Measurements from ENCODE around the gene MYOZ3. TPM values are rescaled to one million over a fixed set of nuclear protein-coding genes. Genes with fewer than 3 reads are reported as not detected.

Gene MYOZ3
- total and polyA plus RNA-seq, 12 donors: 0.91 to 12.2 (median 5.6) TPM

GRCh38 chr5:150656191-150657132 lies 4.6 kb upstream of the MYOZ3 start:
- H3K27me3 ChIP-seq: no peaks in the 10 kb centered on the region
- peak overlapping the region; percentile 79 to 100 (median 92) for H3K27ac ChIP-seq
- 5% methylated on average over 72 to 97 of the region's 99 CpGs for WGBS, 2 donors
- H3K4me1 ChIP-seq: peaks cover 21 to 94% (median 56%) of the 10 kb centered on the region in 9 donors
- intact Hi-C loops (cut with DNase I): loop anchor here (1.0 to 10.0 kb wide), 11 partner anchors 46 to 202 kb away; partner anchors contain the start of gene RBM22 (in 1 of the 10)
- TF ChIP-seq, protein P1, sequence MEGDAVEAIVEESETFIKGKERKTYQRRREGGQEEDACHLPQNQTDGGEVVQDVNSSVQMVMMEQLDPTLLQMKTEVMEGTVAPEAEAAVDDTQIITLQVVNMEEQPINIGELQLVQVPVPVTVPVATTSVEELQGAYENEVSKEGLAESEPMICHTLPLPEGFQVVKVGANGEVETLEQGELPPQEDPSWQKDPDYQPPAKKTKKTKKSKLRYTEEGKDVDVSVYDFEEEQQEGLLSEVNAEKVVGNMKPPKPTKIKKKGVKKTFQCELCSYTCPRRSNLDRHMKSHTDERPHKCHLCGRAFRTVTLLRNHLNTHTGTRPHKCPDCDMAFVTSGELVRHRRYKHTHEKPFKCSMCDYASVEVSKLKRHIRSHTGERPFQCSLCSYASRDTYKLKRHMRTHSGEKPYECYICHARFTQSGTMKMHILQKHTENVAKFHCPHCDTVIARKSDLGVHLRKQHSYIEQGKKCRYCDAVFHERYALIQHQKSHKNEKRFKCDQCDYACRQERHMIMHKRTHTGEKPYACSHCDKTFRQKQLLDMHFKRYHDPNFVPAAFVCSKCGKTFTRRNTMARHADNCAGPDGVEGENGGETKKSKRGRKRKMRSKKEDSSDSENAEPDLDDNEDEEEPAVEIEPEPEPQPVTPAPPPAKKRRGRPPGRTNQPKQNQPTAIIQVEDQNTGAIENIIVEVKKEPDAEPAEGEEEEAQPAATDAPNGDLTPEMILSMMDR (IDR thresholded peaks at IDR 0.05): peak; percentile 59 to 89 (median 77)
- peak overlapping the region; percentile 10 to 64 (median 51) for H3K4me3 ChIP-seq
- DNase-seq: peak; percentile 74 to 87
- H3K9me3 ChIP-seq: no peaks in the 10 kb centered on the region
- peaks cover 0 to 31% (median 0%) of the 10 kb centered on the region in 9 donors for H3K36me3 ChIP-seq
- peak; percentile 50 to 77 (median 56) for ATAC-seq

- peaks cover 17 to 77% (median 42%) of the 10 kb centered on the region in 9 donors for H3K4me1 ChIP-seq
- no peaks in the 10 kb centered on the region for H3K27me3 ChIP-seq
- WGBS, 2 donors: 95 to 99% methylated on average over 4 of the region's 4 CpGs
- ATAC-seq: no peak
- TF ChIP-seq, protein P1 (IDR thresholded peaks at IDR 0.05): no peak
- intact Hi-C loops (cut with DNase I): loop anchor here in 7 of 10 donors (5.0 to 10.0 kb wide), 5 partner anchors 44 to 203 kb away; partner anchors contain the start of gene RBM22 (in 1 of the 7)
- H3K9me3 ChIP-seq: no peaks in the 10 kb centered on the region
- peaks cover 0 to 14% (median 0%) of the 10 kb centered on the region in 9 donors for H3K36me3 ChIP-seq
- no peak overlapping the region for H3K4me3 ChIP-seq
- H3K27ac ChIP-seq: peak overlapping the region; percentile 41 to 100 (median 92)
- DNase-seq: no peak
Measured at GRCh38 chr5:150658121-150658520, 2.9 kb upstream of the MYOZ3 start.

GRCh38 chr5:150658699-150659265 lies 2.3 kb upstream of the MYOZ3 start:
- ATAC-seq: peak in 1 of 8 donors; percentile 8
- peak in 1 of 2 donors; percentile 7 for DNase-seq
- 32 to 56% methylated on average over 3 of the region's 3 CpGs for WGBS, 2 donors
- Histone ChIP-seq H3K27ac (peak overlapping the region; percentile 25 to 100 (median 92)), H3K27me3 (no peaks in the 10 kb centered on the region), H3K4me1 (peaks cover 14 to 71% (median 42%) of the 10 kb centered on the region in 9 donors), H3K4me3 (no peak overlapping the region), H3K9me3 (no peaks in the 10 kb centered on the region), H3K36me3 (peaks cover 0 to 8% (median 0%) of the 10 kb centered on the region in 9 donors)
- intact Hi-C loops (cut with DNase I): loop anchor here in 7 of 10 donors (5.0 to 10.0 kb wide), 5 partner anchors 44 to 204 kb away; partner anchors contain the start of gene RBM22 (in 1 of the 7)
- TF ChIP-seq, protein P1 (IDR thresholded peaks at IDR 0.05): no peak
